Stimulated activated naive B cell treated with anti-CD40 and anti-IgM and Interleukin-4, amounts not matched to agents 10 μg/mL and 1 μg/mL and 100 μg/mL, for 72 hours (primary cell): ENCODE measurements around the gene TPRN.

Source experiments
- ATAC-seq, 2 donors: fragments of 150-1000 bp; cut with Tn5 transposase; replicated peaks; 2 replicates each; pipeline ENCODE4 v1.10.0; 2021; ENCODE audit warnings: moderate library complexity in 1 of 2
- DNase-seq: peaks from one replicate; pipeline ENCODE4 v3.0.0; 2021
- H3K27ac Mint-ChIP-seq: one replicate; pipeline ENCODE4 v1.8.0; 2022; ENCODE audit warnings: mild to moderate bottlenecking, mixed read lengths
- H3K27me3 Mint-ChIP-seq, 2 donors: one replicate each; pipeline ENCODE4 v1.8.0; 2022; ENCODE audit warnings: mixed read lengths in 2 of 2
- H3K36me3 Mint-ChIP-seq, 2 donors: one replicate each; pipeline ENCODE4 v1.8.0; 2022; ENCODE audit warnings: mixed read lengths in 2 of 2, mild to moderate bottlenecking in 1 of 2
- H3K4me1 Mint-ChIP-seq, 2 donors: one replicate each; pipeline ENCODE4 v1.8.0; 2022; ENCODE audit warnings: mixed read lengths in 2 of 2, mild to moderate bottlenecking in 1 of 2
- H3K4me3 Mint-ChIP-seq, 2 donors: one replicate each; pipeline ENCODE4 v1.8.0; 2022; ENCODE audit warnings: mild to moderate bottlenecking in 2 of 2, mixed read lengths in 2 of 2, moderate library complexity in 1 of 2
- H3K9me3 Mint-ChIP-seq, 2 donors: one replicate each; pipeline ENCODE4 v1.8.0; 2022; ENCODE audit warnings: mixed read lengths in 2 of 2, mild to moderate bottlenecking in 1 of 2

TPRN gene

GRCh38 chr9:137175345-137175961 is 25.1 kb downstream of the TPRN start:
- no peak for ATAC-seq
- Mint-ChIP-seq H3K9me3 (no peaks in the 10 kb centered on the region), H3K4me1 (peaks cover 7 to 18% of the 10 kb centered on the region in 2 donors), H3K36me3 (peaks cover 19 to 23% of the 10 kb centered on the region in 2 donors), H3K4me3 (no peak overlapping the region), H3K27ac (no peak overlapping the region), H3K27me3 (peaks cover 11 to 13% of the 10 kb centered on the region in 2 donors)
- no peak for DNase-seq

GRCh38 chr9:137174722-137175293 is 25.7 kb downstream of the TPRN start:
- no peak overlapping the region for H3K4me3 Mint-ChIP-seq
- peaks cover 17 to 18% of the 10 kb centered on the region in 2 donors for H3K27me3 Mint-ChIP-seq
- no peaks in the 10 kb centered on the region for H3K9me3 Mint-ChIP-seq
- peak in 1 of 2 donors; percentile 13 for ATAC-seq
- H3K36me3 Mint-ChIP-seq: peaks cover 15 to 18% of the 10 kb centered on the region in 2 donors
- H3K27ac Mint-ChIP-seq: no peak overlapping the region
- no peak for DNase-seq
- H3K4me1 Mint-ChIP-seq: peaks cover 9 to 23% of the 10 kb centered on the region in 2 donors

- ATAC-seq: no peak
- Mint-ChIP-seq H3K27me3 (peaks cover 19 to 22% of the 10 kb centered on the region in 2 donors), H3K9me3 (no peaks in the 10 kb centered on the region), H3K4me3 (no peak overlapping the region), H3K36me3 (peaks cover 7 to 11% of the 10 kb centered on the region in 2 donors), H3K4me1 (peaks cover 7 to 27% of the 10 kb centered on the region in 2 donors), H3K27ac (no peak overlapping the region)
- DNase-seq: no peak
Measured at GRCh38 chr9:137173796-137174664, 26.5 kb downstream of the TPRN start.

GRCh38 chr9:137172901-137173795 is 27.4 kb downstream of the TPRN start:
- peaks cover 9 to 33% of the 10 kb centered on the region in 2 donors for H3K4me1 Mint-ChIP-seq
- H3K36me3 Mint-ChIP-seq: peaks cover 5 to 8% of the 10 kb centered on the region in 2 donors
- DNase-seq (no peak), ATAC-seq (no peak)
- no peaks in the 10 kb centered on the region for H3K9me3 Mint-ChIP-seq
- H3K4me3 Mint-ChIP-seq: peak overlapping the region in 1 of 2 donors; percentile 27
- peak overlapping the region; percentile 14 for H3K27ac Mint-ChIP-seq
- H3K27me3 Mint-ChIP-seq: peaks cover 22 to 31% of the 10 kb centered on the region in 2 donors

GRCh38 chr9:137171149-137171900 is 29.2 kb downstream of the TPRN start:
- no peaks in the 10 kb centered on the region for H3K36me3 Mint-ChIP-seq
- ATAC-seq (no peak), DNase-seq (no peak)
- H3K27me3 Mint-ChIP-seq: peaks cover 28 to 41% of the 10 kb centered on the region in 2 donors
- no peak overlapping the region for H3K4me3 Mint-ChIP-seq
- H3K27ac Mint-ChIP-seq: no peak overlapping the region
- no peaks in the 10 kb centered on the region for H3K9me3 Mint-ChIP-seq
- peaks cover 11 to 37% of the 10 kb centered on the region in 2 donors for H3K4me1 Mint-ChIP-seq

GRCh38 chr9:137170486-137171148 is 29.9 kb downstream of the TPRN start:
- no peak overlapping the region for H3K27ac Mint-ChIP-seq
- peaks cover 11 to 32% of the 10 kb centered on the region in 2 donors for H3K4me1 Mint-ChIP-seq
- ATAC-seq: no peak
- no peaks in the 10 kb centered on the region for H3K9me3 Mint-ChIP-seq
- no peak overlapping the region for H3K4me3 Mint-ChIP-seq
- peaks cover 33 to 48% of the 10 kb centered on the region in 2 donors for H3K27me3 Mint-ChIP-seq
- H3K36me3 Mint-ChIP-seq: no peaks in the 10 kb centered on the region
- DNase-seq: no peak

GRCh38 chr9:137169896-137170358 is 30.6 kb downstream of the TPRN start, which contains the start of gene LRRC26:
TSS of gene LRRC26 (minus strand) at chr9:137170051. CDS start at chr9:137169943, 108 bp downstream.
- no peaks in the 10 kb centered on the region for H3K9me3 Mint-ChIP-seq
- H3K27me3 Mint-ChIP-seq: peaks cover 39 to 55% of the 10 kb centered on the region in 2 donors
- H3K27ac Mint-ChIP-seq: no peak within 1 kb of the TSS
- H3K4me3 Mint-ChIP-seq: peak within 1 kb of the TSS; percentile 71 to 74
- H3K4me1 Mint-ChIP-seq: peaks cover 11 to 32% of the 10 kb centered on the region in 2 donors
- no peaks in the 10 kb centered on the region for H3K36me3 Mint-ChIP-seq
- no peak for DNase-seq
- no peak for ATAC-seq

GRCh38 chr9:137168904-137169856 is 31.4 kb downstream of the TPRN start:
- Mint-ChIP-seq H3K36me3 (no peaks in the 10 kb centered on the region), H3K27ac (no peak overlapping the region), H3K4me1 (peaks cover 11 to 32% of the 10 kb centered on the region in 2 donors), H3K4me3 (peak overlapping the region; percentile 71 to 74), H3K9me3 (no peaks in the 10 kb centered on the region), H3K27me3 (peaks cover 45 to 63% of the 10 kb centered on the region in 2 donors)
- no peak for DNase-seq
- ATAC-seq: peak; percentile 32 to 48

GRCh38 chr9:137168573-137168903 is 32.0 kb downstream of the TPRN start:
- Mint-ChIP-seq H3K27me3 (peaks cover 49 to 68% of the 10 kb centered on the region in 2 donors), H3K9me3 (no peaks in the 10 kb centered on the region), H3K36me3 (no peaks in the 10 kb centered on the region), H3K27ac (no peak overlapping the region), H3K4me1 (peaks cover 11 to 32% of the 10 kb centered on the region in 2 donors), H3K4me3 (peak overlapping the region; percentile 60 to 71)
- ATAC-seq (peak; percentile 28 to 49), DNase-seq (no peak)

- peak; percentile 10 to 35 for ATAC-seq
- Mint-ChIP-seq H3K9me3 (no peaks in the 10 kb centered on the region), H3K27ac (no peak overlapping the region), H3K36me3 (no peaks in the 10 kb centered on the region), H3K4me1 (peaks cover 11 to 28% of the 10 kb centered on the region in 2 donors), H3K27me3 (peaks cover 48 to 72% of the 10 kb centered on the region in 2 donors), H3K4me3 (peak overlapping the region in 1 of 2 donors; percentile 71)
- DNase-seq: no peak
Measured at GRCh38 chr9:137167747-137168572, 32.6 kb downstream of the TPRN start.

GRCh38 chr9:137167277-137167746 is 33.2 kb downstream of the TPRN start:
- Mint-ChIP-seq H3K4me3 (no peak overlapping the region), H3K4me1 (peaks cover 11 to 27% of the 10 kb centered on the region in 2 donors), H3K27me3 (peaks cover 52 to 77% of the 10 kb centered on the region in 2 donors), H3K27ac (no peak overlapping the region), H3K36me3 (no peaks in the 10 kb centered on the region), H3K9me3 (no peaks in the 10 kb centered on the region)
- no peak for DNase-seq
- no peak for ATAC-seq
